Activated CD8-positive, alpha-beta memory T cell treated with anti-CD3 and anti-CD28 coated beads, Interleukin-2, amount 50 U/mL, for 4 hours (primary cell): ENCODE data around the gene RARA.
"Not testable (repeated sequence)": the region's sequence is repeated elsewhere in the genome, so short reads cannot be mapped to it uniquely, and the experiment has no call there.

Experiments used
- DNase-seq: peaks from one replicate; pipeline ENCODE4 v3.0.0-alpha.2; 2020

The RARA gene

DNA sequence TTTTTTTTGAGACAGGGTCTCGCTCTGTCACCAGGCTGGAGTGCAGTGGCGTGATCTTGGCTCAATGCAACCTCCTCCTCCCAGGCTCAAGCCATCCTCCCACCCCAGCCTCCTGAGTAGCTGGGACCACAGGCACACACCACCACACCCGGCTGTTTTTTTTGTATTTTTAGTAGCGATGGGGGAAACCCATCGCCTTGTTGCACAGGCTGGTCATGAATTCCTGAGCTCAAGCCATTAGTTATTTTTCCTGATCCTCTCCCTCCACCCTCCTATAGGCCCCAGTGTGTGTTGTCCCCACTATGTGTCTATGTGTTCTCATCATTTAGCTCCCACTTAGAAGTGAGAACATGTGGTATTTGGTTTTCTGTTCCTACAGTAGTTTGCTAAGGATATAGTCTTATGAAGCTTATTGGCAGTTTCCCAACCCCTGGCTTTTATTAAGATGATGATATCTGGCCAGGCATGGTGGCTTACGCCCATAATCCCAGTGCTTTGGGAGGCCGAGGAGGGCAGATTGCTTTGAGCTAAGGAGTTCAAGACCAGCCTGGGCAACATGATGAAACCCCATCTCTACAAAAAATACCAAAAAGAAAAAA lies 9.7 kb upstream of the RARA start:
- not testable (repeated sequence) for DNase-seq

DNA sequence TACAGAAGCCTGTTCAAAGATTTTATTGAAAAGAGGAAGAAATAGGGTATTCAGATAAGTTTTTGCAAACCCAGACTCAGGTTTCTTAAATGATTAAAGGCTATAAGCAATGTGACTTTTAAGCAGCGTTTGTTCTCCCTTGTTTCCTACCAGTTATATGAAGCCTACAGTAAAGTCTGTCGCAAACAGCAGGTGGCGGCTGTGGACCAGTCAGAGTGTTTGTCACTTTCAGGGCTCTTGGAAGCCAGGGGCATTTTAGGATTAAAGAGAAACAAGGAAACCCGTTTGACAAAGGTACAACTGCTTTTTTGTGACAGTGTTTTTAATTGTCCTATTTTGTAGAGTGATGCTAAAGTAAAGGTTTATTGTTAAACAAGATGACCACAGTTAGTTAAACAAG lies 7.7 kb upstream of the RARA start:
- DNase-seq, result no peak

DNA sequence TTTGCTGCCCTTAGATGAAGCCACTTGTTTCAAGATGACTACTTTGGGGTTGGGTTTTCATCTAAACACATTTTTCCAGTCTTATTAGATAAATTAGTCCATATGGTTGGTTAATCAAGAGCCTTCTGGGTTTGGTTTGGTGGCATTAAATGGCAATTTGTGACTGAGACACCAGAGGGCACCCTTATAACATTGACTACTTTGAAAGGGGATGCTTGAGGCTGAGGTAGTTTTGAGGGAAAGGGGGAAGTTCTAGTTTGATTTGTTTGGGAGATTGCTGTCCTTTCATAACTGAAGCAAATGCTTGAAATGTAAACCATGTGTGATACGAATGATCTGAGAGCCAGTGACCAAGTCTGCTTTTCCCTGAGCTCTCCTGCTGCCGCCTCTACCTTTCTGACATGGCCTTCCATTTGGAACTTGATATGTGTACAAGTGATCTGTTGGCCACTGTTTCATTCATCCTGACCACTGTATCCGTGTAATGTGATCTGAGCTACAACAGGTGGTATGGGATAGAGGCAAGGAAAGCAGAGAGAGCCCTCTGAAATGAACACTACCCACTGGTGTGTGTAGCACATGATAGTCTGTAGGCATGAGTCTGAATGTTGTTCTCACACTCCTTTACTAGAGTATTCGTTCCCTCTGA lies 5.8 kb upstream of the RARA start:
- peak; percentile 62 for DNase-seq

DNA sequence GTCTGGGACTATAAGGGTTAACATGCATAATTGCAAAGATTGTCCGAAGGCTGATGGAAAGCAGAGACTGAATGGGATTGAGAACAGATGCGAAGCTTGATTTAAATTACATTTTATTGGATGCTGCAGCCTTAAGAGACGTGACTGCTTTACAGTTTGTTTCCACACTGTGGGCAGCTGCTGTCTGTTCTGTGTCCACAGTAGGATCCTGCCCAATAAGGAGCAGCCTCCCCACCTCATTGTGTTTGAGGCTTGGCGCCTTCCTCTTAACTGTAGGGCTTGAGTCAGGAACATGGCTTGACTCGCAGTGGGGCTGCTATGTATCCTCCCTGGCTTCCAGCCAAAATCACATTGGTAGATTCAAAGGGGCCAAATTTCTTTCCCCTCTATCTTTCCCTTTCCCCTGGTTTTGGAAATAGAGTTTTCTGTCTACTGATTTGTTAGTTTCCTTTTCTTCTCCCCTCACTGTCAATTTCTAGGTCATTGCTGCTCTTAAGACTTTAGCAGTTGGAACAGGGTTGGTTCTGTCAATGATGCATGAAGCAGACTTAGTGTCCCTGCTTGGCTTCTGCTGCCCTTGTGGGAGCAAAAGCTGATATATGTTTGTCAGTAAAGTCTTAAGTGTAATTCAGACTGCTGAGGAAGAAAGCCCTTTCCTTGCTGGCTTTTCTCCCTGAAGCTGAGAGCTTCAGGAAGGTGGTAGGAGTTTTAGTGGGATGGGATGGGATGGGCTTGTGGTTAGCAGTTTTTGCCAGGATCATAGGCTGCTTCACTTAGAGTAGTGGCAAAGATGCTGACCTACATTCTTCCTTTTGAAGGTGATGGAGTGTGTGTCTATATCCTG lies 5.0 kb upstream of the RARA start:
- DNase-seq, result no peak

GRCh38 chr17:40304552-40304863 lies 4.5 kb upstream of the RARA start:
- DNase-seq, result not testable (repeated sequence)

DNA sequence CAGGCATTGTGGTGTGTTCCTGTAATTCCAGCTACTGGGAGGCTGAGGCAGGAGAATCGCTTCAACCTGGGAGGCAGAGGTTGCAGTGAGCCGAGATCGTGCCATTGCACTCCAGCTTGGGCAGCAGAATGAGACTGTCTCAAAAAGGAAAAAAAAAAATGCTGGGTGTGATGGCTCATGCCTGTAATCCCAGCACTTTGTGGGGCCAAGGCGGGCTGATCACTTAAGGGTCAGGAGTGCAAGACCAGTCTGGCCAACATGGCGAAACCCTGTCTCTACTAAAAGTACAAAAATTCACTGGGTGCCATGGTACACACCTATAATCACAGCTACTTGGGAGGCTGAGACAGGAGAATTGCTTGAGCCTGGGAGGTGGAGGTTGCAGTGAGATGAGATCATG lies 4.1 kb upstream of the RARA start:
- not testable (repeated sequence) for DNase-seq

- DNase-seq, result no peak
These were observed 2.6 kb upstream of the RARA start for GRCh38 chr17:40306395-40306794.

DNA sequence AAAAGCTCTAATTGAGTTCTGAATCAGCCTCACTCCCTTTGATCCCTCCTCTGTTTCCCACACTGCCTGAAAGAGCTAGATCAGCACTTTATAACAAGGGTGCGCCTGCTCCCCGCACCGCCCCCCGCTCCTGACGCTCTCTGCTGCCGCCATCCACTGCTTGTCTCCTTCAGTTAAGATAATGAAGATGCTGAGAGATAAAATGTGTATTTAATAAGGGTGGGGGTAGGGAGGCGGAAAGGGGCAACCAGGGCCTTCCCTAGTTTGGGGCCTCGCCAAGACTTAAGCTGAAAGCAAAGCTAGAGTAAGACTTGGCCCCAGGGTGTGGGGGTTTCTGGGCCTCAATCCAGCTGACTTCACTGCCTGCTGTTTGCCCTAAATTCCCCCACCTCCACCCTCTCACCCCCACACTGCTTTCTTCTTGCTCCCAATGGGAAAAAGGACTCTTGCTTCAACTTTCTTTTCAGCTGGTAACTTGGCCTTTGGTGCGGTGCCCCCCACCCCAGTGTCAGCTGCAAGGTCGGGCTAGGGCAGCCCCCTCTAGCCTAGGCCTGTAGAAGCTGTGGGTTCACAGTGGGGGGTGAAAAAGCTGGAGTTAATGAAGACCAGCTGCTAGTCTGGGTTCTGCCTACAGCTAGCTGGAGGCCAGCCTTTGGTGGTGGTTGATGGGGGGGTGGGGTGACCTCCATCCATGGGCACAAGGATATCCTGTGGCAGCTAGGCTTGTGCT lies 1.8 kb upstream of the RARA start:
- no peak for DNase-seq

DNA sequence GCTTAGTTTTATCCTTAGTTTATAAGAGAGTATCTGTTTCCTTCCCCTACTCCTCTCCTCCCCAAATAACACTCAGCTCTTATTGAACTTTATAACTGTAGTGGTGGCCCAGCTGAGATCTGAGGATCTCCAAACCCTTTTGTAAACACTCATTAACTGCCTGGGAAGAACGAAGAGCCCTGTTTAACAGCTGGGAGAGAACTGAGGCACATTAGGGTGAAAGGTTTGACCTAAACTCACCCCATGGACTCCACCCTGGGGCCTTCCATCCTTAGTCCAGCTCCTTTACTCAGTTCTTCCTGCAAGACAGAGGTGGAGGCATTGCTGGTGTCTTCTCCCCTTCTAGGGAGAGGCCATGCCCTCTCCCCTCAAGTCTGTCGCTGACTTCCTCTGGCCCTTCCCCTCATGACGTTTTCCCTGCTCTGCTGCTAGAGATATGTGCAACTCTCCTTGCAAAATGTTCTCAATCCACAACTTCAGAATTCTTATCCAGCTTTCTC lies 1.2 kb upstream of the RARA start:
- no peak for DNase-seq

DNA sequence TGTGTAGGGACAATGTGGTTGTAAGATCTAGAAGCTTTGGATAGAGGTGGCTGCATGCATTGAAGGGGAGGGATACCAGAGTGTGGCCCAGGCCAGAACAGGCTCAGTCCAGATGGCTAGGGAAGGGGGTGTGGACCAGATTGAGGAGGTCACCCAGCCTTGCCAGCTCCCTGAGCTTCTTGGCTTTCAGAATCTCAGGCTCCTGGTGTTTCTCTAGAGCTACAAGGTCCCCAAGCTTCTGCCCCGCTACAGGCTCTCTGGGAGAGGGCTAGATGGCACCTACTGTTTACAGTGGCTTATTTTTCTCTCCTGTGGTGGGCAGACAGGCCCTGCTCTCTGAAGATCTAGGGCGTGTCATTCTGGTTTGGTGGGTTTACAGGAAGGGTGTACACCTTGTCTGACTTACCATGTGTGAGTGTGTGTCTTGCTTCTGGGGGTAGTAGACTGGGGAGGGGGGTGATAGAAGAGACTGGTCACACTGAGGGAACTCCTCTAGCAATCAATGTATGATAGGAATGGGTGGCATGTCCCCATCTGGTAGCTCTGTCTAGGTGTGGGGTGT lies 1.1 kb downstream of the RARA start:
- no peak for DNase-seq

DNA sequence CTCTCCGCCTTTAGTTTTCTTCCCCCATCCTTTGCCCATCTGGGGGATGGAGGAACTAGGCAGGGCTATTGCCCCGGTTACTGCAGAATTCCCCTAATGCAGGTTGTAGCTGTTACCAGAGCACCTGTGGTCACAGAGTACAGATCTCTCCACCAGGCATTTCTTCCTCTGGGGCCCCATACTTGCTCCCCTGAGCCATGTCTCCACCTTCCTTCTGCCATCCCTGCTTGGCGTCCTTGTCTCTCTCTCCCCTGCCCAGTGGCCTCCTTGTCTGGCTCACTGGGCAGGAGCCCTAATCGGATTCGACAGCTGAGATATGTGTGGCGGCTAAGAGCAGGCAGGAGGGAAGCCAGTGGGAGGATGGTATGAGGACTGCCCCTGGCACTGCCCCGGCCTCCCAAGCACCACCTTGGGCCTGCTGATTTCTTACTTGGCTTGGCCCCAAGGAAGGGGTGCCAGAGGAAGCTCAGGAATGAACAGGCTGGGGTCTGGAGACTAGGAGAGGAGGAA lies 2.0 kb downstream of the RARA start:
- no peak for DNase-seq

- DNase-seq, result no peak
These were observed 2.6 kb downstream of the RARA start for GRCh38 chr17:40311575-40311974.

DNA sequence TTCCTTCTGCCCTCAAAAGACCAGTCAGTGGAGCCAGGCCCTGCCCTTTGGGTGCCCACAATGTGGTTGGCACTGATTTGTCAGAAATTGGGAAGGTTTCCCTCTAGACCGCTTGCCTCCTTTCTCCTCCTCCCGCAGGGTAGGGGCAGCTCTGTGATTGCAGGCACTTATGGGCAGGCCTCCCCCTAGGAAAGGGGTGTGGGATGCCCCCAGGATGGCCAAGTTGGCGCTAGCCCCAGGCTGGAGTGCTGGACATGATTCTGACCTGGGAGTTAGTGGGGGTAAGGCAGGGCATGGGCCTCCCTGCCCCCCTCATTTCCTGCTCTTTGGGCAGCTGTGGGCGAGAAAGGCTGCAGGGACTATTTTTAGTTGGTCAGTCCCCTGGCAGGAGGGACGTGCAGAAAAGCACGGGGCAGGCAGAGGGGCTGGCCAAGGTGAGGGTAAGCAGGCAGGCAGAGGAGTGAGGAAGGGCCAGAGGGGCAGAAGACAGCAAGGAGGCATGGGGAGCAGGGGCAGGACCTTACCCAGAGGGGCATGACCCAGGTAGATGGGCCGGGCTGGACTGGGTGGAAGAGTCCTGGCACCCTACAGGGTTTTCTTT lies 3.3 kb downstream of the RARA start:
- no peak for DNase-seq

DNA sequence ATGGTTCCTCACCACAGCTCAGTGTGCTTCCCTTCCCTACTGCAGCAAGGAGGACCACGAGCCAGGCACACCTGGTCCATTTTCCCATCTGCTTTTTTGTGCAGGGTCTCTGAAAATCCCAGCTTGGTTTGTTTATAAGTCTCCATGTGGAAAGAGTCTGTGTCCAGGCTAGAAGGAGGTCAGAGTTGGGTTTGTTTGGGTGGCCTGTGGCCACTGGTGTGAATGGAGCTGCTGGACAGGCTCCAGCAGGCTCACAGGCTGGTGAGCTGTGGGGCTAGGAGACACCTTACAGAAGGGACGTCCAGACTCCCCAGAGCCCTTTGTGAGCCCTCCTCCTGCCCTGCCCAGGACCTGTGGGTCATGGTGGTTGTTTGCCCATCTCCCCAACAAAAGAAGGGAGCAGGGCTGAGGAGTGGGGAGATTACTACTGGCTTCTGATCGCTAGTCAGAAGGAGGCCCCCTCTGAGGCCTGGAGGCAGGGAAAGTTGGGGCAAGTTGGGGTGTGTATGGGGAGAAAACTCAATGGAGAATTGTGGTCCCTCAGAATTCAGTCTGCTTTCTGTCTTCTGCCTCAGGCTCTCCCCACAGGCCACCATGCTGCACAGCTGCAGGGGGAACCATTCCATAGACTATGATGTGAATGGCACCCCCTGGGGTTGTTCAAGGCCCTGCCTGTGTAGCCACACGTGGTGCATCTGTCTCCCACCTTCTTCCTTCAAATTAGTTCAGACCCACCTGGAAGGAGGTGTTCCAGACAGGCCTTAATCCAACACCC lies 4.1 kb downstream of the RARA start:
- DNase-seq, result no peak

DNA sequence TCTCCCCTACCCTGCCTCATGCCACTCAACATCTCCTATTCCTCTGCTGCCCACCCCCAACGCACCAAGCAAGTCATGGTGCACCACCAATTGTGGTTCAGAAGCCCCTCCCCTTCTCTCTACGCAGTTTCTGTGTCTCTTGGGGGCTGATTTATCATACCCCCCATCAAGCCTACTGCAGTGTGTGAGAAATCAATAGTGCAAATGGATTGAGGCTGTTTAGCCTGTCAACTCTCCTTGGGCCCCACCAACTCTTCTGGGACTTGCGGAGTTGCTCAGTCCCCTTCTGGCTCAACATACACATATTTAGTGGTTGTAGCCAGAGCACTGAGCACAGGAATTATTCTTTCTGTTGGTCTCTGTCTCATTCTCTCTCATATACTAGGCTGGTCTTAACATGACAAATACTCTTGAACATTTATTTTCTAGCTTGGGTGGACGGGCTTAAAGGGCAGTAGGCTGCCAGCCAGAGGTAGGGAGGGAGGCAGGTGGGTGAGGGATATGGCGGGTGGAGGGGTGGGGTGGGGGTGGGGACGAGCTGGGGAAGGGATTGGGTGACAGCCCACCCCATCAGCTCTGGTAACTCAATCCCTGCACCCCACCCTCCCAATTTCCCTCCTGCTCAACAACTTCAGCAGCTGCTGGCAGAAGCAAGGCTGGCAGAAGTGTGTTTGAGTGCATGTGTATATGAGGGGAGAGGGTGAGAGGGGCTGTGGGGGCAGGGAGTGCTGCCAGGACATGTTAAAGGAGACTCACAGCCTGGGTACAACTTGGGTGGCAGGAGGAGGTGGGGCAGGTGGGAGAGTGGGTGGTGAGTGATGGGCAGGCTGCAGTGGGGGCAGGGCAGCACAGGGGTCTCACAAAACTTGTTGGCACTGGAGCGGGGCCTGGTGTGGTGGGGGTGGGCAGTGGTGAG lies 4.9 kb downstream of the RARA start:
- DNase-seq, result no peak

DNA sequence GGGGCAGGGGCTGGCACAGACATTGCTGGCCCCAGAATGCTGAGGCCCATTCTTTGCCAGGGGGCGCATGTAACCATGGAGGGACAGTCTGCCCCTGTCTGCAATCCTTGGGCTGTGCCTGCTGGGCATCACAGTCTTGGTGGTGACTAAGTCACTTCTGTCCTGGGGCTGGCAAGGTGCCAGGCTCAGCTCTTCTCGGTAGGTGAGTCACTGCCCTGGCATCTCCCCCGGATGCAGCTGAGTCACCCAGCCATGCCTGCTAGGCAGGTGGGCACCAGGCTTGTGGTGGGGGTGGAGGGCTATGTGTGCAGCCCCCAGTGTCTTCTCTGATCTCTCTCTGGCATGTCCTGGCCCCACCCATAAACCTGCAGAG lies 5.6 kb downstream of the RARA start:
- DNase-seq, result peak; percentile 94

DNA sequence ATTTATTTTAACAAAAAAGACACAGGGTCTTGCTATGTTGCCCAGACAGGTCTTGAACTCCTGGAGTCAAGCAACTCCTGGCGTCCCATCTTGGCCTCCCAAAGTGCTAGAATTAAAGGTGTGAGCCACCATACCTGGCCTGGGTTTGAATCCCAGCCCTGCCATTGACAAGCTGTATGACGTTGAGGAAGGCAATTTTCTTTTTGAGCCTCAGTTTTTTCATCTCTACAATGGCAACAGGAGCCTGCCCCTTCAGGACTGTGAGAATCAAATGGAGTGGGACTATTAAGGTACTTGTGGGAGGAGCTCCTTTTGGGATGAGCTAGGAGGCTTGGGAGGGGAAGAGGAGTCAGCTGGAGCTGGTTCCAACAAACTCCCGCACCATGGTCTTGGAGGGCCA lies 6.2 kb downstream of the RARA start:
- DNase-seq, result no peak

GRCh38 chr17:40315678-40316570 lies 6.9 kb downstream of the RARA start:
- DNase-seq, result no peak

GRCh38 chr17:40316571-40317344 lies 7.8 kb downstream of the RARA start:
- DNase-seq, result no peak
